GM13976 (cell line): ENCODE results near the gene KRT3.

Experiments
- DNase-seq: peaks from one replicate; pipeline ENCODE4 v3.0.0; 2012; ENCODE audit warnings: low spot score
- in situ Hi-C: fragments of 300-500 bp; cut with MboI; formaldehyde crosslinking; loops from one replicate; pipeline ENCODE4 v1.12.0; 2022; ENCODE audit warnings: low sequenced_read_pairs, mixed read lengths, inconsistent platforms; ENCODE audit not compliant: unreplicated experiment
- TF ChIP-seq, protein P1 (sequence below): IDR thresholded peaks from 2 replicates; pipeline ENCODE4 v1.5.1; 2012; ENCODE audit warnings: borderline replicate concordance, mild to moderate bottlenecking; ENCODE audit not compliant: insufficient read depth; ENCODE audit errors: extremely low read depth, missing control alignments, control extremely low read depth

The KRT3 gene

DNA sequence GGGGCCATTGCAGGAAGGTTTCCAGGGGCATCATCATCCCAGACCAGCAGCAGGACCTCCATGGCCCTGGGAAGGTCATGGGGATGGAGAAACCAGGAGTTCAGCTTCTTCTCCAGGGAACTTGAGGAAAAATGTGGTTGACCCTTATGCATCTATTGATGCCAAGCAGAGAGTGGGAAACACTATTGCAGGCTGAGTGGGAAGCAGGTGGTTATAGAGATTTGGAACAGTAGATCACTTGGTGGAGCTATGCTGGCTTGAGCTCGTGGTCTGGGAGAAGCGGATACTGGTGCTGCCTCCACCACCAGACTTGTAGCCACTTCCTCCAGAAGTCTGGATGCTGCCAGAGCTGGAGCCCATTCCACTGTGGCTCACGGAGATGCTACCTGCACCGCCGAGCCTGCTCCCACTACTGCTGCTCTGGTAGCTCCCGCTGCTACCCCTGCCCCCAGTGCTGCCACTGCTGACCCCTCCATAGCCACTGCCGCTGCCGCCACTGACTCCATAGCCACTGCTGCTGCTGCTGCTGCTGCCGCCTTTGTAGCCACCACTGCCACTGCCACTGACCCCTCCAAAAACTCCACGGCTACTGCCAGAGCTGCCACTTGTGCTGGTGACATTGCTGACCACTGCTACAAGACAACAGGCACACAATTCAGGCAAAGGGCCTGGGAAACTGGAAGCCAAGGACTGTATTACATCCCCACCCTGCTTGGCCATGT is 27.3 kb downstream of the KRT3 start:
- TF ChIP-seq, protein P1, sequence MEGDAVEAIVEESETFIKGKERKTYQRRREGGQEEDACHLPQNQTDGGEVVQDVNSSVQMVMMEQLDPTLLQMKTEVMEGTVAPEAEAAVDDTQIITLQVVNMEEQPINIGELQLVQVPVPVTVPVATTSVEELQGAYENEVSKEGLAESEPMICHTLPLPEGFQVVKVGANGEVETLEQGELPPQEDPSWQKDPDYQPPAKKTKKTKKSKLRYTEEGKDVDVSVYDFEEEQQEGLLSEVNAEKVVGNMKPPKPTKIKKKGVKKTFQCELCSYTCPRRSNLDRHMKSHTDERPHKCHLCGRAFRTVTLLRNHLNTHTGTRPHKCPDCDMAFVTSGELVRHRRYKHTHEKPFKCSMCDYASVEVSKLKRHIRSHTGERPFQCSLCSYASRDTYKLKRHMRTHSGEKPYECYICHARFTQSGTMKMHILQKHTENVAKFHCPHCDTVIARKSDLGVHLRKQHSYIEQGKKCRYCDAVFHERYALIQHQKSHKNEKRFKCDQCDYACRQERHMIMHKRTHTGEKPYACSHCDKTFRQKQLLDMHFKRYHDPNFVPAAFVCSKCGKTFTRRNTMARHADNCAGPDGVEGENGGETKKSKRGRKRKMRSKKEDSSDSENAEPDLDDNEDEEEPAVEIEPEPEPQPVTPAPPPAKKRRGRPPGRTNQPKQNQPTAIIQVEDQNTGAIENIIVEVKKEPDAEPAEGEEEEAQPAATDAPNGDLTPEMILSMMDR: no peak
- DNase-seq: no peak
- in situ Hi-C loops: no loop called here

DNA sequence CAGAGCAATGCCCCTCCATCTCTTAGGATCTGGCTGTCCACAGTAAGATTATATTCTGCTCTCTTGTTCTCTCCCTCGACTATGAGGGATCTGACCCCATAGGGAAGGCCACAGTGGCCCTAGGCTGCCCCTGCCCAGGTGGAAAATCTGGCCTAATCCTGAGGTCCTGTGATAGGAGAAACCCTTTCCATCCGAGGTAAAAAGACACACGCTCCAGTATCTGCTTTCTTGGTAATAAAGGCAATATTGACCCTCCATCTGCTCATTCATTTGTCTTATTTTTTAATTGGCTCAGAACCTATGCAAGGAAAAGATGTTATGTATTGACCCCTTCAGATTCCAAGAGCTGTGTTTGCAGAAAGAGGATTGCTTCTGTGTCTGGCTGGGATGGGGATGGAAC is 28.5 kb downstream of the KRT3 start:
- no peak for DNase-seq
- in situ Hi-C loops: no loop called here
- TF ChIP-seq, protein P1: no peak

DNA sequence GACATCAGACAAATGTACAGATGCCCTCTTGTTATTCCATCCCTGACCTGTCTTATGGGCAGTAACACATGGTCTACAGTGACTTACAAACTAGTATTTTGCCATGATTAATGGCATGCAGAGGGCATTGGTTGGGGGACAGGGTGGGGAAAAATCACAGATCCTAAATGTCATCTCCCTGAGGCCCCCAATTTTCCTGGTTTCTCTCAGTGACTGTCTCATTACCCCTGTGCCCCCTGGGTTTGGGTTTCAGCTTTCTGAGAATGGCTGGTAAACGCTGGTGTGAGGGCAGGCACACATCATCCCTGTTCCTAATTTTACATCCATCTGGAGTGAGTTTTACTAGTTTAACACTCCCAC is 28.9 kb downstream of the KRT3 start:
- TF ChIP-seq, protein P1: no peak
- in situ Hi-C loops: no loop called here
- no peak for DNase-seq

DNA sequence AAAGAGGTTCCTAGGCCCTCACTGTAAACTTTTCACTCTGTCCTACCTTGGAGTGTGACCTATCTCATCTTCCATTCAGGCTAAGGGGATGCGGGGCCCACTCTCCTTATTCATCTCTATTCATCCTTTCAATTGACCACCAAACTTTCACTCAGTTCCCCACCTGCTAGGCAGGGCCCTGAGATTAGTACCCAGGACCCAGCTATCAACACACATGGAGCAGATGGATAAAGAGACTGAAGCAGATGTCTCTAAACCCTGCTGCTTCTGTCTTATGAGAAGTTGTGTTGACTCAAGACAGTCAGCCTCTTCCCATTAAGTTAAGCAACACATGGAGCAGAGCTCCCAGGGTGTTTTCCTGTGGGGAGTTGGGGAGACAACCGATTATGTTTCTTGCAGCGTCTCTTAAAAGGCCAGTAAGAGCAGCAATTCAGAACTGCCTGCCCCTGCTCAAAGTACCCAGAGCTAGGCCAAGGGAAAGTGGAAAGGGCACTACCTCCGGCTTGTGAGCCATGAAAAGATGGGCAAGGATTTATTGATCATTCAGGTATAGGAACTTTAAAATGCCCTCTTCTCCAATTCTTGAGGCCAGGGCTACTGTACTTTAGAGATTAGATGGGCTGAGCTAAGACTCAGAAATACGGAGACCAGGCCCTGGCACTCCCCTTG is 29.4 kb downstream of the KRT3 start:
- in situ Hi-C loops: no loop called here
- TF ChIP-seq, protein P1: no peak
- DNase-seq: no peak

DNA sequence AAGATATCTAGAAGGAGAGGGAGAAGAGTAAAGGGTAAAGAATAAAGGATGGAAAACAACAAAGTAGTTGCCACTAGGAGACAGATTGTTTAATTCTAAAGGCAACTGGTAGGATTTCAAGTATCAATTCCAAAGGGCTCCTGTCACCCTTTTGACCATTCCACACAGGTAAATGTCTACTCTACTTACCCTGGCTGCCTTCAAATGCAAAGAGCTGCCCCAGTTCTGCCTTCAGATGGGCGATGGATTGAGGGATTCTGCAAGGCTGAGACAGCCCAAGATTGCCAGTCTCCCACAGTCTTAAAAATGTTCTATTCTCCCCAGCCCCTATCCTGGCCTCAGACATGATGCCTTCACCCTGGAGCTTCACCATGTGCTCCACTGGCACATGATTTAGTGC is 30.2 kb downstream of the KRT3 start:
- TF ChIP-seq, protein P1: no peak
- in situ Hi-C loops: no loop called here
- DNase-seq: no peak

DNA sequence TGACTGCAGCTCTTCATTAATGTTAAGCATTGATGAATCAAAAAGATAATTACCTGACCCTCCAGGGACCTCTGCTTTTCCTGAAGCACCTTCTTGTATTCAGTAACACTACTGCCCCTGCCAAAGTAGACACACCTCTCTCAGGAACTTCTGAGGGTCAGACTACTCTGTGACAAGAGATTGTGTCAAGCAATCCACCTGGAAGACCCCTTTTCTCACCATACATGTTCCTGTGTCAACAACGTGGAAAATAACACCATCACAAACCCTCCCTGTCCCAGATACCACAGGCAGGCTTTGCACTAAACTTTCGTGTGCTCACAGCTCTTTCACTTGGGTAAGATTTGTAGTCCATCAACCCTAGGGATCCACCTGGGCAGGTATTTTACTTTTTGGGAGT is 31.9 kb downstream of the KRT3 start:
- no peak for DNase-seq
- in situ Hi-C loops: no loop called here
- TF ChIP-seq, protein P1: no peak
